Lower leg skin (tissue), 4 donors: ENCODE data around the gene MYO1E. TPM values are rescaled to one million over a fixed set of nuclear protein-coding genes. Genes with fewer than 3 reads are reported as not detected.

Experiments used
- DNase-seq, 2 donors: peaks; one replicate each; pipeline ENCODE4 v3.0.0-alpha.2; 2019; ENCODE audit warnings: low spot score in 2 of 2
- H3K4me3 ChIP-seq: fragments of 200-600 bp; sonication (generic); 2 replicates; pipeline ENCODE4 v1.5.1; 2017; ENCODE audit warnings: mild to moderate bottlenecking, low read depth; ENCODE audit not compliant: poor library complexity, severe bottlenecking
- POLR2A ChIP-seq, 2 donors: fragments of 450-650 bp; IDR thresholded peaks; one replicate each; pipeline ENCODE4 v1.6.1; 2016 to 2017; ENCODE audit warnings: antibody characterized with exemption in 2 of 2, mild to moderate bottlenecking in 1 of 2, moderate library complexity in 1 of 2
- WGBS, 2 donors: methylation state at CpG; one replicate each; pipeline ENCODE4 v1.1.5; 2018; 5-methylcytosine and 5-hydroxymethylcytosine counted together
- intact Hi-C: fragments of 100-400 bp; cut with DNase I; formaldehyde crosslinking; loops from one replicate; pipeline ENCODE4 v1.15.0; 2023; ENCODE audit warnings: low total_unique reads
- total RNA-seq, 4 donors: library from RNA; depleted of rRNA; stranded (reverse); fragments of >200 nt; gene quantifications; one replicate each; pipeline ENCODE4 v1.1.0, GENCODE V29; 2016
- TF ChIP-seq, protein P1 (sequence below), 3 donors: fragments of 450-650 bp; IDR thresholded peaks; one replicate each; pipeline ENCODE4 v1.5.1; 2016; ENCODE audit warnings: antibody characterized with exemption in 3 of 3, mild to moderate bottlenecking in 3 of 3, moderate library complexity in 2 of 3

MYO1E gene
- total RNA-seq, 4 donors from 2014 or later: 134 to 218 (median 183) TPM

DNA sequence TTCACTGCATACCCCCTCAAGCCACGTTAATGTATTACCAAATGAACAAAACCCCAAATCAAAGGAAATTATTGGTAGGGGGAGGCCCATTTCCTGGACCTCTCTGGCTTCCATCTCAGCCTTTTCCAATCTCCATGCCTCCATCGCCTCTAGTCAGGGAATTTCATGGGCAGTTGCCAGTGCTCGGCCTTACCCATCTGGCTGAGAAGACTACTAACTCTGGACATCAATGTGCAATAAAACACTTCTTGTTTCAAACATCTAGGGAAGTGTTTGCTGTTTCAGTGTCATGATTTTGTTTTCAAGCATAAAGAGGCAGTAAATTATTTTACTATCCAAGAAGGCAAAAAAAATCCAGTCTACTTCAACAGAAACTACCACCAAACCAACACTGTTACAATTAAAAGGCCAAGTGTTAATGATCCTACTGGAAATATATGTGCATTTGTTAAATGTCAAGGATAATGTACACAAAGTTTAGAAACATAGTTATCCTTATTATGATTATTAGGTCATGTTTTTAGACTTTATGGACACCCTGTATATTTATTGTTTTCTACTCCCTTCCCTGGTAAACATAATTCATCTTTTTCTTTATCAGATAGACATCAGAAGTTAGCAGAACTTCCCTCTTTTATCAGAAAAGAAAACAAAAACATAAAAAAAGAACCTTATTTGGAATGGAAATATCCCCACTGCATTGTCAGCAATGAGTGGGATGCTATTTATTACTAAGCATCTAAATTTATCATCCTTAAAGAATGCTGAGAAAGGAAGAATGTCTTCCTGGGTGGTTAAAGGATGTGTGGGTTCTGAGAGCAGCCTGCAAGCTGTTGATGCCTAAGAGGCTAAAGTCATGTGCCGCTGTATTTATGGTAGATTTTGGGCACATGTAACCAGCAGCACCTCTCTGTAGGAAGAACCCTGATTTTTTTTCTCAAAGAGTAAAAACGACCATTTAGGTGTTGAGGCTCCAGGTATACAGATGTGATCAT, 150.9 kb downstream of the MYO1E start:
- intact Hi-C loops: no loop called here
- no peak overlapping the region for H3K4me3 ChIP-seq
- 85% methylated on average over 5 of the region's 5 CpGs for WGBS, 2 donors
- TF ChIP-seq, protein P1, sequence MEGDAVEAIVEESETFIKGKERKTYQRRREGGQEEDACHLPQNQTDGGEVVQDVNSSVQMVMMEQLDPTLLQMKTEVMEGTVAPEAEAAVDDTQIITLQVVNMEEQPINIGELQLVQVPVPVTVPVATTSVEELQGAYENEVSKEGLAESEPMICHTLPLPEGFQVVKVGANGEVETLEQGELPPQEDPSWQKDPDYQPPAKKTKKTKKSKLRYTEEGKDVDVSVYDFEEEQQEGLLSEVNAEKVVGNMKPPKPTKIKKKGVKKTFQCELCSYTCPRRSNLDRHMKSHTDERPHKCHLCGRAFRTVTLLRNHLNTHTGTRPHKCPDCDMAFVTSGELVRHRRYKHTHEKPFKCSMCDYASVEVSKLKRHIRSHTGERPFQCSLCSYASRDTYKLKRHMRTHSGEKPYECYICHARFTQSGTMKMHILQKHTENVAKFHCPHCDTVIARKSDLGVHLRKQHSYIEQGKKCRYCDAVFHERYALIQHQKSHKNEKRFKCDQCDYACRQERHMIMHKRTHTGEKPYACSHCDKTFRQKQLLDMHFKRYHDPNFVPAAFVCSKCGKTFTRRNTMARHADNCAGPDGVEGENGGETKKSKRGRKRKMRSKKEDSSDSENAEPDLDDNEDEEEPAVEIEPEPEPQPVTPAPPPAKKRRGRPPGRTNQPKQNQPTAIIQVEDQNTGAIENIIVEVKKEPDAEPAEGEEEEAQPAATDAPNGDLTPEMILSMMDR (IDR thresholded peaks at IDR 0.05): no peak
- no peak for DNase-seq

DNA sequence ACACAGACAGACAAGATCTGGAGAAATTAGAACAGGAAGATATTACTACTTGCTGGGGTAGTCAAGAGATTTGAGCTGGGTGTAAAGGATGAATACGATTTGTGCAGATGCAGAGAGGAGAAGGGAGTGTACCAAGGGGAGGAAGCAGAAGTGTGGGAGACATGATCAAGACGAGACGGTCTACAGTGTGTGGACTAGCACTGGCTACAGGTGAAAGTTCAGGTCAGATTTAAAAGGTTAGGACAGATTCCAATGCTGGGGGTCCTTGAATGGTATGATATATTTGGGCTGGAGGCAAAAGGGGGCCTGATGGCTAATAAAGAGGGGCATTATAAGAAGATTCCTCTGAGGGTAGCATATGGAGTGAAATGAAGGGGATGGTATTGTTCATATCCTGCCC, 154.0 kb downstream of the MYO1E start:
- H3K4me3 ChIP-seq: no peak overlapping the region
- TF ChIP-seq, protein P1 (IDR thresholded peaks at IDR 0.05): no peak
- TF ChIP-seq POLR2A (IDR thresholded peaks at IDR 0.05): no peak
- WGBS, 2 donors: 68 to 84% methylated on average over 3 of the region's 3 CpGs
- no peak for DNase-seq
- intact Hi-C loops: no loop called here

DNA sequence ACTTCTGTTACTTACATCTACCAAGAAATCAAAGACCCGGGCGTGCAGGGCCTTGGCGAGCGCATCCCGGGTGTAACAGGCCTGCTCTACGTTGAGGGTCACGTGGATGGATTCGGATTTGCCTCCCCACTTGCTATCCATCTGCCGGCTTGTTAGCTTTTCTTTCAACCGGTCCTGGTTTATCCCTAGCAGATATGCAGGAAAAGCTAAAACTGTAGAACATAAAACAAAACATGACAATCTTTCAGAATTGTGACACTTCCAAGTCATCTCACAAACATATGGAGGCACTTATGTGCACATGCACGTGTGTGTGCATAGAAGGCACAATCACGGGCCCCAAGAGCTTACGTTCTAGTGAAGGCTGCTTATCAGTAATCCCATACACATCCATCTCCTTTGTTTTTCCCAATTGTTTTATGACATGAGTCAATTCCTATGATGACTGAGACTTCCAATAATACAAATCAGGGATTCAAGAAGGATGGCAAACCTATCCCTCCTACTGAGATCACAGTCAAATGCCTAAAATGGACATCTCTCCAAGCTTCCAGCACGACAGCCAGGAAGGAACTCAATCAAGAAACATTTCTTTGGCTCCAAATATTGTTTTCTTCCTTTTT, 154.7 kb downstream of the MYO1E start:
- no peak overlapping the region for H3K4me3 ChIP-seq
- TF ChIP-seq POLR2A (IDR thresholded peaks at IDR 0.05): no peak
- TF ChIP-seq, protein P1 (IDR thresholded peaks at IDR 0.05): no peak
- WGBS, 2 donors: 87 to 92% methylated on average over 14 of the region's 14 CpGs
- intact Hi-C loops: no loop called here
- DNase-seq: no peak

DNA sequence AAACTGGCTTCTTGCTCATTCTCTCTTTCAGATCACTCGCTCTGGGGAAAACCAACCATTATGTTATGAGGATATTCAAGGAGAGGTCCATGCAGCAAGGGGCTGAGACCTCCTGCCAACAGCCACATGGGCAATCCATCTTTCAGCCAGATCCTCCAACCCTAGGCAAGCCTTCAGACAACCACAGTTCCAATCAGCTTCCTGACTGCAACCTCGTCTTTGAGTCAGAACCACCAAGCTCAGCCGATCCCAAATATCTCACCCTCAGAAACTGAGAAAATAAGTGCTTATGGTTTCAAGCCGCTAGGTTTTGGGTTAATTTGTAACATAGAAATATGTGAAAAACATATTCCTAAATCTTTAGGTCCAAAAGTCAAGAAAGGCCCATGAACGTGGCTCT, 155.8 kb downstream of the MYO1E start:
- intact Hi-C loops: no loop called here
- WGBS, 2 donors: 92% methylated on average over 5 of the region's 5 CpGs
- H3K4me3 ChIP-seq: no peak overlapping the region
- DNase-seq: no peak
- TF ChIP-seq POLR2A (IDR thresholded peaks at IDR 0.05): no peak
- TF ChIP-seq, protein P1 (IDR thresholded peaks at IDR 0.05): no peak

DNA sequence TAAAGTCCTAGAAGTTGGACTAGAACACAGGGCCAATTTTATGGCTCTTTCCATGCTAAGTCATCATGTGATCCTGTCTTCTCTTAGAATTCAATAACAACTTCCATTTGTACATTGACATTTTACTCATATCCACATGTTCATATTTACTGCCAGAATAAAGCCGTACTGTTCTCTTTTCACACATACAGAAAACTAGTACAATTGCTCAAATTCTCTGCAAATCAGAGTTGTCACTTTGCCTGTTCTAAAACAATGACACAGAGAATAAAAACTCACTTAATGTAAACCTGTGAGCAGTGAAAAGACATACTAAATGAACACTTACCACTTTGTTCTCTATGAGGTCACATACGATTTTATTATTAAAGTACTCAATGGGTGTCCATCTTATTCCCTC, 162.5 kb downstream of the MYO1E start:
- DNase-seq: no peak
- 91 to 95% methylated on average over 2 of the region's 2 CpGs for WGBS, 2 donors
- no peak for TF ChIP-seq POLR2A (IDR thresholded peaks at IDR 0.05)
- TF ChIP-seq, protein P1 (IDR thresholded peaks at IDR 0.05): no peak

More for the DNA sequence above, 162.5 kb downstream of the MYO1E start:
- no peak overlapping the region for H3K4me3 ChIP-seq
- intact Hi-C loops: no loop called here
